Hypothalamus (tissue), 51 donors: Measurements from ENCODE around the gene CHSY1.
"Not testable (repeated sequence)": the region's sequence is repeated elsewhere in the genome, so short reads cannot be mapped to it uniquely, and the experiment has no call there.

Experiments used
- DNase-seq, 51 donors: peaks; one replicate each; lab custom pipeline; 2025; lab: John Stamatoyannopoulos, UW

The CHSY1 gene

GRCh38 chr15:101125881-101126428 lies 125.9 kb downstream of the CHSY1 start:
- not testable (repeated sequence) for DNase-seq
